Skin of body (tissue), 1 donor: ENCODE data around the gene MUTYH. TPM values are rescaled to one million over a fixed set of nuclear protein-coding genes. Genes with fewer than 3 reads are reported as not detected.

ENCODE experiments used
- total RNA-seq: library from RNA; depleted of rRNA; stranded (reverse); fragments of >200 nt; gene quantifications from one replicate; pipeline ENCODE4 v1.2.3, GENCODE V29; 2014

Gene MUTYH
- total RNA-seq, 1 donor from 2014 or later = 10.9 TPM

Other genes starting within 250 kb of the MUTYH start
- 0.79 TPM for gene ZSWIM5, start 133.8 kb downstream of the MUTYH start, total RNA-seq
- 0.89 TPM for gene HPDL, start 13.5 kb downstream of the MUTYH start, total RNA-seq
- gene TOE1, start 270 bp downstream of the MUTYH start, total RNA-seq = 5.0 TPM
- 7.4 TPM for gene TESK2, start 150.7 kb upstream of the MUTYH start, total RNA-seq
- gene CCDC163, start 159.6 kb upstream of the MUTYH start, total RNA-seq = 0.30 TPM
- gene MMACHC, start 159.9 kb upstream of the MUTYH start, total RNA-seq = 2.1 TPM
- 187 TPM for gene PRDX1, start 181.4 kb upstream of the MUTYH start, total RNA-seq
- 81.1 TPM for gene AKR1A1, start 210.4 kb upstream of the MUTYH start, total RNA-seq
- gene NASP, start 243.6 kb upstream of the MUTYH start, total RNA-seq = 67.5 TPM